ENCODE measurements around the gene MIOS. TPM values are rescaled to one million over a fixed set of nuclear protein-coding genes. Genes with fewer than 3 reads are reported as not detected.

MIOS gene
- total RNA-seq, 1 donor from 2014 or later = 22.3 TPM

DNA sequence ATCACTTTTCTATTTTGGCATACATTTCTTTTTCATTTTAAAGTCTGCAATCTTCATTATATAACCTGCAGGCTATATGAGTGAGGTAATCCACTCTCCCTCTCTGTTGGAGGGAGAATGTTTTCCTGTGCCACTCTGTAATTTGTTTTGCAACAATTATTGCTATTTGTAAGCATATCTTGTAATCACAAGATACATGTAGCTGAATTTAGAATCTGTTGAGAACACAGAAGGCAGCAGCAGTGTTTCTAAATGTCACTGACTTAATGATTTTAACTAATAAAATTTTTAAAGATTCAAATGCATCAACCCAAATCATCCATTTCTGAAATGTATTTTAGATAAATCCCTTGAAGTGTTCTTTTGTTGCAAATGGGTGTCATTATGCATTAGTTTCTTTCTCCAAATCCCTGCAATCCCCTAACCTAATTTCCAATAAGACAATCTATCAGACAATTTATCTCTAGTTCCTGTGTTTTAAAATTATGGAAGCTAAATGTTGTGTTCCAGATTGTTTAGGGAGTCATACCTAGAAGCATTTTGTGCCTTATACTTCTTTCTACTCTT, 54.0 kb downstream of the MIOS start:
- Mint-ChIP-seq H3K4me1 (ENCODE audit: unreplicated experiment) (no peaks in the 10 kb centered on the region), H3K36me3 (ENCODE audit: low read depth, unreplicated experiment) (no peaks in the 10 kb centered on the region), H3K27me3 (ENCODE audit: unreplicated experiment) (no peaks in the 10 kb centered on the region), H3K9me3 (ENCODE audit: unreplicated experiment) (no peaks in the 10 kb centered on the region), H3K27ac (ENCODE audit: unreplicated experiment) (no peak overlapping the region), H3K4me3 (ENCODE audit: unreplicated experiment) (no peak overlapping the region)
- TF ChIP-seq, protein P1, sequence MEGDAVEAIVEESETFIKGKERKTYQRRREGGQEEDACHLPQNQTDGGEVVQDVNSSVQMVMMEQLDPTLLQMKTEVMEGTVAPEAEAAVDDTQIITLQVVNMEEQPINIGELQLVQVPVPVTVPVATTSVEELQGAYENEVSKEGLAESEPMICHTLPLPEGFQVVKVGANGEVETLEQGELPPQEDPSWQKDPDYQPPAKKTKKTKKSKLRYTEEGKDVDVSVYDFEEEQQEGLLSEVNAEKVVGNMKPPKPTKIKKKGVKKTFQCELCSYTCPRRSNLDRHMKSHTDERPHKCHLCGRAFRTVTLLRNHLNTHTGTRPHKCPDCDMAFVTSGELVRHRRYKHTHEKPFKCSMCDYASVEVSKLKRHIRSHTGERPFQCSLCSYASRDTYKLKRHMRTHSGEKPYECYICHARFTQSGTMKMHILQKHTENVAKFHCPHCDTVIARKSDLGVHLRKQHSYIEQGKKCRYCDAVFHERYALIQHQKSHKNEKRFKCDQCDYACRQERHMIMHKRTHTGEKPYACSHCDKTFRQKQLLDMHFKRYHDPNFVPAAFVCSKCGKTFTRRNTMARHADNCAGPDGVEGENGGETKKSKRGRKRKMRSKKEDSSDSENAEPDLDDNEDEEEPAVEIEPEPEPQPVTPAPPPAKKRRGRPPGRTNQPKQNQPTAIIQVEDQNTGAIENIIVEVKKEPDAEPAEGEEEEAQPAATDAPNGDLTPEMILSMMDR (IDR thresholded peaks at IDR 0.05; ENCODE audit: unreplicated experiment) = no peak
- DNase-seq (ENCODE audit: low spot score) = no peak

DNA sequence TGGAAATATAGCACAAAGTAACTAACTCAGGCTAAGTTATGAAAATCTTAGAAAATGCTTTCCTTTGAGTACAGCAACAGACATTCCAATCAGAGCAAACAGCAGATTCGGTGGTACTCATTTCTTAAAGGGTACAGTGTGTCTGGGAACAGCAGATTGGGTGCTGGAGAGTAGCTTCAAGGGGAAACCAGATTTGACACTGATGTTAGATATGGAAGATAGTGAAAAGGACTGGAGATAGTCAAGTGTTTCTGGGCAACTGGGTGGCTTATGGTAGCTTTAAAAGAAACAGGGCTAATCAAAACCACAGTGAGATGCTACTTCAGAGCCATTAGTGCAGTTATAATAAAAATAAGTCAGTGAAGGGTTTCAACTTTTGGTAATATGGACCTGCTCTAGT, 61.8 kb downstream of the MIOS start:
- Mint-ChIP-seq H3K4me3 (ENCODE audit: unreplicated experiment) (no peak overlapping the region), H3K9me3 (ENCODE audit: unreplicated experiment) (no peaks in the 10 kb centered on the region), H3K27ac (ENCODE audit: unreplicated experiment) (no peak overlapping the region), H3K4me1 (ENCODE audit: unreplicated experiment) (no peaks in the 10 kb centered on the region), H3K27me3 (ENCODE audit: unreplicated experiment) (peaks cover 1% of the 10 kb centered on the region), H3K36me3 (ENCODE audit: low read depth, unreplicated experiment) (peaks cover 9% of the 10 kb centered on the region)
- DNase-seq (ENCODE audit: low spot score) = no peak
- TF ChIP-seq, protein P1 (IDR thresholded peaks at IDR 0.05; ENCODE audit: unreplicated experiment) = no peak

DNA sequence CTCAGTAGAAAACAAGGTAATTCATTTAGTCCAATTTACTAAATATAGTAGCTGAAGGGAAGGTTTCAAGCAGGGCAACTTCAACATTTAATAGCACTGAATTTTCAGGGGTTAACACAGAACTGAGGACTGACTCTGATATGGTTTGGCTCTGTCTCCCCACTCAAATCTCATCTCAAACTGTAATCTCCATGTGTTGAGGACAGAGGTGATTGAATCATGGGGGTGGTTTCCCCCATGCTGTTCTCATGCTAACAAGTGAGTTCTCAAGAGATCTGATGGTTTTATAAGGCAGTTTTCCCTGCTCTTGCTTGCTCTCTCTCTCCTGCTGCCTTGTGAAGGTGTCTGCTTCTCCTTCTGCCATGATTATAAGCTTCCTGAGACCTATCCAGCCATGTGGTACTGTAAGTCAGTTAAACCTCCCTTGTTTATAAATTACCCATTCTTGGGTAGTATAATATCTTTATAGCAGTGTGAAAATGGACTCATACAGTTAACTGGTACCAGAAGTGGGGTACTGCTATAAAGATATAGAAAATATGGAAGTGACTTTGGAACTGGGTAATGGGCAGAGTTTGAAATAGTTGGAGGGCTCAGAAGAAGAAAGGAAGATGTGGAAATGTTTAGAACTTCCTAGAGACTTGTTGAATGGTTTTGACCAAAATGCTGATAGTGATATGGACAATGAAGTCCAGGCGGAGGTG, 64.1 kb downstream of the MIOS start:
- Mint-ChIP-seq H3K4me1 (ENCODE audit: unreplicated experiment) (no peaks in the 10 kb centered on the region), H3K27ac (ENCODE audit: unreplicated experiment) (no peak overlapping the region), H3K27me3 (ENCODE audit: unreplicated experiment) (peaks cover 1% of the 10 kb centered on the region), H3K9me3 (ENCODE audit: unreplicated experiment) (no peaks in the 10 kb centered on the region), H3K4me3 (ENCODE audit: unreplicated experiment) (no peak overlapping the region), H3K36me3 (ENCODE audit: low read depth, unreplicated experiment) (peaks cover 9% of the 10 kb centered on the region)
- no peak for DNase-seq (ENCODE audit: low spot score)
- TF ChIP-seq, protein P1 (IDR thresholded peaks at IDR 0.05; ENCODE audit: unreplicated experiment) = no peak

DNA sequence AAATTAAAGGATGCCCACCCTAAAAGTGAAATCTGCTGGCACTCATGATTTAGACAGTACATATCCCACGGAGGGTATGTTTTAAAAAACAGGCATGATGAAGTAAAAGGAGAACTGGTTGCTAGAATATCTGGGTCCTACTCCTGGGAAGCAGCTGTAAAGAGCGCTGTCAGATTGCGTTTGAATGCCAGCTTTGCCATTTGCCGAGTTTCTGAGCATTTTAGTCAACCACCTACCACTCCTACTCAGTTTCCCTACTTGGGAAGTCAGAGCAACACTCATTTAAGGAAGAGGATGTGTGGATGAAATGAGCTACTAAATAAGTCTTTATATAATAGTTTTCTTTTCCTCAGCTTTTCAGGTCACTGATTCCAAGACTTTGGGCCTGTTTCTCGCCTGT, 72.7 kb downstream of the MIOS start:
- no peaks in the 10 kb centered on the region for H3K9me3 Mint-ChIP-seq (ENCODE audit: unreplicated experiment)
- no peaks in the 10 kb centered on the region for H3K36me3 Mint-ChIP-seq (ENCODE audit: low read depth, unreplicated experiment)
- TF ChIP-seq, protein P1 (IDR thresholded peaks at IDR 0.05; ENCODE audit: unreplicated experiment) = no peak
- H3K27ac Mint-ChIP-seq (ENCODE audit: unreplicated experiment) = peak overlapping the region; percentile 94
- H3K4me1 Mint-ChIP-seq (ENCODE audit: unreplicated experiment) = peaks cover 10% of the 10 kb centered on the region
- peak overlapping the region; percentile 98 for H3K4me3 Mint-ChIP-seq (ENCODE audit: unreplicated experiment)
- DNase-seq (ENCODE audit: low spot score) = no peak
- H3K27me3 Mint-ChIP-seq (ENCODE audit: unreplicated experiment) = no peaks in the 10 kb centered on the region

DNA sequence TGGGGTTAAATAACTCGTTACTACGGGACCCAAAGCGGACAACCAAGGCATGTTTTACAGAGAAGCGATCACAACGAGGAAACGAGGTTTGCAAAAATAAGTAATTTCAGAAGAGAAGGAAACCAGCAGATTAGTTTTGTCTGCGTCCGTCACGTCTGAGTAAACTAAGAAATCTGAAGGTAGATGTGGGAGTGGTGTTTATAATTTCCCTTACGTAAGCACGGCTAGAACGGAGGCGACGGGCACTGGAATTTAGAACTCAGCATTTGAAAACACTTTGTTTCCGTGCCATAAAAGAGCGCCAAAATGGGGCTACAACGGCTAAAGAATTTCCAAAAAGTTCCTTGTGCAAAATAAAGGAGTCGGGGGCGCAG, 73.2 kb downstream of the MIOS start:
- DNase-seq (ENCODE audit: low spot score) = no peak
- Mint-ChIP-seq H3K27ac (ENCODE audit: unreplicated experiment) (peak overlapping the region; percentile 94), H3K9me3 (ENCODE audit: unreplicated experiment) (no peaks in the 10 kb centered on the region), H3K27me3 (ENCODE audit: unreplicated experiment) (no peaks in the 10 kb centered on the region), H3K4me1 (ENCODE audit: unreplicated experiment) (peaks cover 10% of the 10 kb centered on the region), H3K36me3 (ENCODE audit: low read depth, unreplicated experiment) (no peaks in the 10 kb centered on the region), H3K4me3 (ENCODE audit: unreplicated experiment) (peak overlapping the region; percentile 98)
- TF ChIP-seq, protein P1 (IDR thresholded peaks at IDR 0.05; ENCODE audit: unreplicated experiment) = no peak

Data from endothelial cell (in vitro differentiated cells).